ENCODE data around the gene FN3K.
"Not testable (repeated sequence)": the region's sequence is repeated elsewhere in the genome, so short reads cannot be mapped to it uniquely, and the experiment has no call there.

FN3K gene

GRCh38 chr17:82775001-82775823 lies 39.8 kb downstream of the FN3K start:
- DNase-seq (ENCODE audit: low read depth), result no peak

- no peak for DNase-seq (ENCODE audit: low read depth)
These were observed 41.0 kb downstream of the FN3K start for GRCh38 chr17:82776454-82776853.

- not testable (repeated sequence) for DNase-seq (ENCODE audit: low read depth)
These were observed 42.5 kb downstream of the FN3K start for GRCh38 chr17:82777778-82778375.

GRCh38 chr17:82779541-82779940 lies 44.1 kb downstream of the FN3K start:
- DNase-seq (ENCODE audit: low read depth), result no peak

- no peak for DNase-seq (ENCODE audit: low read depth)
These were observed 44.8 kb downstream of the FN3K start for GRCh38 chr17:82780195-82780594.

GRCh38 chr17:82780971-82781893 lies 45.8 kb downstream of the FN3K start:
- DNase-seq (ENCODE audit: low read depth), result no peak

- peak; percentile 67 for DNase-seq (ENCODE audit: low read depth)
These were observed 46.5 kb downstream of the FN3K start for GRCh38 chr17:82781894-82782274.

- DNase-seq (ENCODE audit: low read depth), result no peak
These were observed 47.3 kb downstream of the FN3K start for GRCh38 chr17:82782657-82783207.

GRCh38 chr17:82783498-82783897 lies 48.1 kb downstream of the FN3K start:
- no peak for DNase-seq (ENCODE audit: low read depth)

- DNase-seq (ENCODE audit: low read depth), result not testable (repeated sequence)
These were observed 50.2 kb downstream of the FN3K start for GRCh38 chr17:82785581-82785980.

- DNase-seq (ENCODE audit: low read depth), result no peak
These were observed 51.0 kb downstream of the FN3K start for GRCh38 chr17:82786427-82786826.

GRCh38 chr17:82787081-82787848 lies 51.9 kb downstream of the FN3K start:
- no peak for DNase-seq (ENCODE audit: low read depth)

- DNase-seq (ENCODE audit: low read depth), result no peak
These were observed 53.0 kb downstream of the FN3K start for GRCh38 chr17:82788206-82789001.

GRCh38 chr17:82789051-82789592 lies 53.7 kb downstream of the FN3K start:
- no peak for DNase-seq (ENCODE audit: low read depth)

GRCh38 chr17:82789806-82790205 lies 54.4 kb downstream of the FN3K start:
- no peak for DNase-seq (ENCODE audit: low read depth)

GRCh38 chr17:82790391-82790790 lies 55.0 kb downstream of the FN3K start:
- DNase-seq (ENCODE audit: low read depth), result no peak

GRCh38 chr17:82791532-82791931 lies 56.1 kb downstream of the FN3K start:
- DNase-seq (ENCODE audit: low read depth), result no peak

GRCh38 chr17:82793974-82794630 lies 58.7 kb downstream of the FN3K start:
- DNase-seq (ENCODE audit: low read depth), result no peak

- DNase-seq (ENCODE audit: low read depth), result no peak
These were observed 59.5 kb downstream of the FN3K start for GRCh38 chr17:82794781-82795482.
